ENCODE results near the gene ABHD12. TPM values are rescaled to one million over a fixed set of nuclear protein-coding genes. Genes with fewer than 3 reads are reported as not detected.
A peak's percentile ranks its signal among the peaks of the same experiment; 100 is the strongest.

Gene ABHD12
- total and polyA plus RNA-seq, 8 donors: 44.4 to 73.0 (median 57.5) TPM

DNA sequence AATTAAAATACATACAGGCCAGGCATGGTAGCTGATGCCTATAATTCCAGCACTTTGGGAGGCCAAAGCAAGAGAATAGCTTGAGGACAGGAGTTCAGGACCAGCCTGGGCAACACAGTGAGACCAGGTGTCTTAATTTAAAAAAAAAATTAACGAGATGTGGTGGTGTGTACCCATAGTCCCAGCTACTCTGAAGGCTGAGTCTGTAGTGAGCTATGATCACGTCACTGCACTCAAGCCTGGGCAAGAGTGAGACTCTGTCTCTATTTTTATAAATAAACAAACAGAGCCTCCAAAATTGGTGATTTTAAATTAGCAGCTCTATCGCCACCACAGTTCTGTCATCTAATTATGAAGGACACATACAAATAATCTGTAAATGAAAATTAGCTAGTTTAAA lies 37.9 kb downstream of the ABHD12 start:
- no peaks in the 10 kb centered on the region for H3K36me3 ChIP-seq
- WGBS, 2 donors: 52 to 58% methylated on average over 3 of the region's 3 CpGs
- DNase-seq: no peak
- H3K27me3 ChIP-seq: no peaks in the 10 kb centered on the region
- no peak for FAIRE-seq
- H3K4me3 ChIP-seq: no peak overlapping the region
- peak overlapping the region; percentile 2 to 81 (median 50) for H3K27ac ChIP-seq
- intact Hi-C loops (cut with DNase I): no loop called here
- ATAC-seq: no peak
- H3K4me1 ChIP-seq: peaks cover 43 to 53% (median 53%) of the 10 kb centered on the region in 3 donors
- H3K9me3 ChIP-seq: no peaks in the 10 kb centered on the region
- TF ChIP-seq, protein P1, sequence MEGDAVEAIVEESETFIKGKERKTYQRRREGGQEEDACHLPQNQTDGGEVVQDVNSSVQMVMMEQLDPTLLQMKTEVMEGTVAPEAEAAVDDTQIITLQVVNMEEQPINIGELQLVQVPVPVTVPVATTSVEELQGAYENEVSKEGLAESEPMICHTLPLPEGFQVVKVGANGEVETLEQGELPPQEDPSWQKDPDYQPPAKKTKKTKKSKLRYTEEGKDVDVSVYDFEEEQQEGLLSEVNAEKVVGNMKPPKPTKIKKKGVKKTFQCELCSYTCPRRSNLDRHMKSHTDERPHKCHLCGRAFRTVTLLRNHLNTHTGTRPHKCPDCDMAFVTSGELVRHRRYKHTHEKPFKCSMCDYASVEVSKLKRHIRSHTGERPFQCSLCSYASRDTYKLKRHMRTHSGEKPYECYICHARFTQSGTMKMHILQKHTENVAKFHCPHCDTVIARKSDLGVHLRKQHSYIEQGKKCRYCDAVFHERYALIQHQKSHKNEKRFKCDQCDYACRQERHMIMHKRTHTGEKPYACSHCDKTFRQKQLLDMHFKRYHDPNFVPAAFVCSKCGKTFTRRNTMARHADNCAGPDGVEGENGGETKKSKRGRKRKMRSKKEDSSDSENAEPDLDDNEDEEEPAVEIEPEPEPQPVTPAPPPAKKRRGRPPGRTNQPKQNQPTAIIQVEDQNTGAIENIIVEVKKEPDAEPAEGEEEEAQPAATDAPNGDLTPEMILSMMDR (IDR thresholded peaks at IDR 0.05): no peak

DNA sequence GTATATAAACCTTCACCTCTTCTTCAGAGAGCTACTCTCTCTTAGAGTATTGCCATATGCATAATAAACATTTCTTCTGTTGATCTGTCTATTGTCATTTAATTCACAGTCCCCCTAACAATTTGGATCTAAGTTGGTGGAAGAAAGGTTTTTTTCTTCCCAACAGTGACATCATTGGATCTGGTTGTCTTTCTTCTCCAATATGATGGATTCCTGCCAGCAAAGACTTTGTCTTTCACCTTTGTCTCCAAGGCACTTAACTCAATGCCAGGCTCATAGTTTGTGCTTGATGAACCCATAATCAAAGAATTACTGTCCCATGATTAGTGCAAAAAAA lies 39.6 kb downstream of the ABHD12 start:
- H3K27me3 ChIP-seq: no peaks in the 10 kb centered on the region
- H3K9me3 ChIP-seq: no peaks in the 10 kb centered on the region
- H3K4me1 ChIP-seq: peaks cover 27 to 53% (median 49%) of the 10 kb centered on the region in 3 donors
- intact Hi-C loops (cut with DNase I): no loop called here
- TF ChIP-seq, protein P1 (IDR thresholded peaks at IDR 0.05): no peak
- ATAC-seq (no peak), FAIRE-seq (no peak), DNase-seq (no peak)
- H3K36me3 ChIP-seq: no peaks in the 10 kb centered on the region
- H3K4me3 ChIP-seq: no peak overlapping the region
- H3K27ac ChIP-seq: no peak overlapping the region

DNA sequence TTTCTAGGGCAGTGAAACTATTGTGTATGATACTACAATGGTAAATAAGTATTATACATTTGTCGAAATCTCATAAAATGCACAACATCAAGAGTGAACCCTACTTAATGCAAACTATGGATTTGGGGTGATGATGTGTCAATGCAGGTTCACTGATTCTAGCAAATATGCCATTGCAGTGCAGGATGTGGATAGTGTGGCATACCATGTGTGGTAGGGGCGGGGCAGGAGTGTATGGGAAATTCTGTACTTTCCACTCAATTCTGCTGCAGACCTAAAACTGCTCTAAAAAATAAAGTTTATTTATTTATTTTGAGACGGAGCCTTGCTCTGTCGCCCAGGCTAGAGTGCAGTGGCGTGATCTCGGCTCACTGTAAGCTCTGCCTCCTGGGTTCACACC lies 44.3 kb downstream of the ABHD12 start:
- H3K4me3 ChIP-seq: no peak overlapping the region
- DNase-seq (no peak), FAIRE-seq (no peak), ATAC-seq (no peak)
- no peaks in the 10 kb centered on the region for H3K36me3 ChIP-seq
- TF ChIP-seq, protein P1 (IDR thresholded peaks at IDR 0.05): no peak
- WGBS, 2 donors: 93 to 95% methylated on average over 6 of the region's 6 CpGs
- peaks cover 8 to 19% (median 11%) of the 10 kb centered on the region in 3 donors for H3K4me1 ChIP-seq
- H3K9me3 ChIP-seq: no peaks in the 10 kb centered on the region
- no peaks in the 10 kb centered on the region for H3K27me3 ChIP-seq
- intact Hi-C loops (cut with DNase I): no loop called here
- H3K27ac ChIP-seq: no peak overlapping the region

DNA sequence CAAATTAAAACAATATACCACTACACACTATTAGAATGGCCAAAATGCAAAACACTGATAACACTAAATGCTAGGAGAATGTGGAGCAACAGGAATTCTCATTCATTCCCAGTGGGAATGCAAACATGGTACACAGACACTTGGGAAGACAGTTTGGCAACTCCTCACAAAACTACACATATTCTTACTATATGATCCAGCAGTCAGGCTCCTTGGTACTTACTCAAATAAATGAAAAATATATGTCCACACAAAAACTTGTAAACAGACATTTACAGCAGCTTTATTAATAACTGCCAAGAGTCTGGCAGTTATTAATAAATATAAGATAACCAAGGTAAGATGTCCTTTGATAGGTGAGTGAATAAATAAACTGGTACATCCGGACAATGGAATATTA lies 44.9 kb downstream of the ABHD12 start:
- Histone ChIP-seq H3K36me3 (no peaks in the 10 kb centered on the region), H3K4me3 (no peak overlapping the region), H3K9me3 (no peaks in the 10 kb centered on the region), H3K4me1 (peaks cover 13 to 23% (median 14%) of the 10 kb centered on the region in 3 donors), H3K27ac (no peak overlapping the region), H3K27me3 (no peaks in the 10 kb centered on the region)
- no peak for FAIRE-seq
- DNase-seq: no peak
- WGBS, 2 donors: 34 to 44% methylated on average over 1 of the region's 1 CpG
- no peak for ATAC-seq
- TF ChIP-seq, protein P1 (IDR thresholded peaks at IDR 0.05): no peak
- intact Hi-C loops (cut with DNase I): no loop called here

DNA sequence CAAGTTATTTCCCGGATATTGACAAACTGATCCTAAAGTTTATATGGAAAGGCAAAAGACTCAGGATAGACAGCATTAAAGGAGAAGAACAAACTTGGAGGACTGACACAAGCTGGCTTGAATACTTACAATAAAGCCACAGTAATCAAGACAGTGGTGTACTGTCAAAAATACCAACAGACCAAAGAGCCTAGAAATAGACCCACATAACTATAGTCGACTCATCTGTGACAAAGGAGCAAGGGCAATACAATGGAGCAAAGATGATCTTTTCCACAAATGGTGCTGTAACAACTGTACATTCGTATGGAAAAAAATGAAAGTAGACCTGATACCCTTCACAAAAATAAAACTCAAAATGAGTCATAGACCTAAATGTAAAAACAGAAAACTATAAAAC lies 46.0 kb downstream of the ABHD12 start:
- 94 to 99% methylated on average over 3 of the region's 3 CpGs for WGBS, 2 donors
- Histone ChIP-seq H3K27me3 (no peaks in the 10 kb centered on the region), H3K4me3 (no peak overlapping the region), H3K36me3 (no peaks in the 10 kb centered on the region), H3K27ac (no peak overlapping the region), H3K4me1 (peaks cover 23 to 34% (median 25%) of the 10 kb centered on the region in 3 donors), H3K9me3 (no peaks in the 10 kb centered on the region)
- intact Hi-C loops (cut with DNase I): no loop called here
- FAIRE-seq: no peak
- TF ChIP-seq, protein P1 (IDR thresholded peaks at IDR 0.05): no peak
- no peak for ATAC-seq
- DNase-seq: no peak

Measured in pancreas (tissue), 10 donors.